ENCODE results near the gene RELN. TPM values are rescaled to one million over a fixed set of nuclear protein-coding genes. Genes with fewer than 3 reads are reported as not detected.

The RELN gene
- total RNA-seq, 1 experiment from 2014 or later = 0.02 TPM

DNA sequence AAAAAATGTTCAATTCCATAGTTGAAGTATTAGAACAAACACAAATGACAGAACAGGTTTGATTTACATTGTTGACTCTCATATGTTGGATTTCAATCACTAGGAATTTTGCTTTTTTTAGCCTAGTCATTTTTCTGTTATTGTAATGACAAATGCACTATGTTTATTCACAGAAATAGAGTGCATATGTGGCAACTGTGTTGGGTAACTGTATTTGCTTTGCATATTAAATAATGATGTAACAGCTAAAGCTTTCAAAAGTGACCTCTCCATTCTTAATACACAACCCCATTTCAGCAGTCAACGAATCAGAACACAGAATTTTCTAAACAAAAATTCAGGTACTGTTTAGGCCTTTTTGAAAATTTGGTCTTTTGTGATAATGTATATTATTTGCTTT lies 489.5 kb downstream of the RELN start:
- no peak overlapping the region for H2BK12ac ChIP-seq (ENCODE audit: insufficient read length, low read depth, low read length)
- H3K9ac ChIP-seq (ENCODE audit: extremely low read depth, insufficient read length, low read length) = no peak overlapping the region
- no peaks in the 10 kb centered on the region for H3K27me3 ChIP-seq (ENCODE audit: insufficient read depth, low read length)
- no peaks in the 10 kb centered on the region for H3K79me1 ChIP-seq (ENCODE audit: insufficient read depth, low read depth, low read length, poor library complexity, severe bottlenecking)
- H3T11ph ChIP-seq (ENCODE audit: low read length) = no peak overlapping the region
- no peak overlapping the region for H4K8ac ChIP-seq (replicated peaks; ENCODE audit: insufficient read length, low read depth, low read length)
- no peak overlapping the region for H2BK15ac ChIP-seq (ENCODE audit: low read depth, low read length)
- no peak overlapping the region for H2AFZ ChIP-seq (ENCODE audit: low read length)
- H3K23me2 ChIP-seq (ENCODE audit: insufficient read length, low read depth, low read length, poor library complexity, severe bottlenecking) = no peaks in the 10 kb centered on the region
- Mint-ChIP-seq H3K36me3 (ENCODE audit: insufficient read depth in 1 of 3, low read depth in 3 of 3) (peaks cover 0 to 2% (median 0%) of the 10 kb centered on the region in 3 experiments; a peak in 1 of 7 replicates), H3K9me3 (peaks cover 2 to 3% of the 10 kb centered on the region in 2 experiments; a peak in 2 of 5 replicates), H3K27ac (no peak overlapping the region), H3K4me1 (0 out of 4 replicates have a peak, but pooled peaks cover 0 to 4% of the 10 kb centered on the region in 2 experiments), H3K4me3 (no peak overlapping the region), H3K27me3 (ENCODE audit: low read depth) (peaks cover 1% of the 10 kb centered on the region)
- H2BK20ac ChIP-seq (ENCODE audit: low read depth, low read length, poor library complexity, severe bottlenecking) = no peak overlapping the region
- DNase-seq = no peak
- H3K18ac ChIP-seq (ENCODE audit: insufficient read length, low read depth, low read length) = no peak overlapping the region
- no peaks in the 10 kb centered on the region for H3K79me2 ChIP-seq (ENCODE audit: insufficient read depth, low read length)
- no peaks in the 10 kb centered on the region for H3K4me1 ChIP-seq (ENCODE audit: insufficient read depth, low read length)
- H3K14ac ChIP-seq (ENCODE audit: insufficient read depth, low read length) = no peak overlapping the region
- no peak overlapping the region for H4K5ac ChIP-seq (ENCODE audit: insufficient read length, low read depth, low read length)
- no peak overlapping the region for H3K56ac ChIP-seq (ENCODE audit: insufficient read length, low read depth, low read length)
- H3K23ac ChIP-seq (ENCODE audit: insufficient read length, low read depth, low read length) = no peak overlapping the region
- no peak overlapping the region for H3K4me2 ChIP-seq (ENCODE audit: insufficient read depth, insufficient read length, low read length)
- H4K91ac ChIP-seq (ENCODE audit: insufficient read length, low read depth, low read length) = no peak overlapping the region
- H2BK5ac ChIP-seq (ENCODE audit: insufficient read length, low read length) = no peak overlapping the region
- no peaks in the 10 kb centered on the region for H3K9me3 ChIP-seq (ENCODE audit: control insufficient read depth, low read depth, low read length)
- H4K20me1 ChIP-seq (ENCODE audit: control insufficient read depth, insufficient read depth, insufficient read length) = no peaks in the 10 kb centered on the region
- H2AK5ac ChIP-seq (ENCODE audit: insufficient read length, low read length) = no peak overlapping the region
- TF ChIP-seq, protein P1, sequence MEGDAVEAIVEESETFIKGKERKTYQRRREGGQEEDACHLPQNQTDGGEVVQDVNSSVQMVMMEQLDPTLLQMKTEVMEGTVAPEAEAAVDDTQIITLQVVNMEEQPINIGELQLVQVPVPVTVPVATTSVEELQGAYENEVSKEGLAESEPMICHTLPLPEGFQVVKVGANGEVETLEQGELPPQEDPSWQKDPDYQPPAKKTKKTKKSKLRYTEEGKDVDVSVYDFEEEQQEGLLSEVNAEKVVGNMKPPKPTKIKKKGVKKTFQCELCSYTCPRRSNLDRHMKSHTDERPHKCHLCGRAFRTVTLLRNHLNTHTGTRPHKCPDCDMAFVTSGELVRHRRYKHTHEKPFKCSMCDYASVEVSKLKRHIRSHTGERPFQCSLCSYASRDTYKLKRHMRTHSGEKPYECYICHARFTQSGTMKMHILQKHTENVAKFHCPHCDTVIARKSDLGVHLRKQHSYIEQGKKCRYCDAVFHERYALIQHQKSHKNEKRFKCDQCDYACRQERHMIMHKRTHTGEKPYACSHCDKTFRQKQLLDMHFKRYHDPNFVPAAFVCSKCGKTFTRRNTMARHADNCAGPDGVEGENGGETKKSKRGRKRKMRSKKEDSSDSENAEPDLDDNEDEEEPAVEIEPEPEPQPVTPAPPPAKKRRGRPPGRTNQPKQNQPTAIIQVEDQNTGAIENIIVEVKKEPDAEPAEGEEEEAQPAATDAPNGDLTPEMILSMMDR (conservative IDR thresholded peaks at IDR 0.05) = no peak
- H3K27ac ChIP-seq (ENCODE audit: insufficient read length, low read depth, low read length) = no peak overlapping the region
- no peak overlapping the region for H2BK120ac ChIP-seq (ENCODE audit: low read depth, low read length, poor library complexity, severe bottlenecking)
- H3K4ac ChIP-seq (ENCODE audit: low read depth, low read length) = no peak overlapping the region
- no CpG with 5 or more reads among the region's 1 CpG for whole genome bisulfite sequencing (ENCODE audit: extremely low coverage, insufficient read length, low lambda C conversion rate)

Data from H9 (cell line).